ENCODE results near the gene MMP28.

Gene MMP28

DNA sequence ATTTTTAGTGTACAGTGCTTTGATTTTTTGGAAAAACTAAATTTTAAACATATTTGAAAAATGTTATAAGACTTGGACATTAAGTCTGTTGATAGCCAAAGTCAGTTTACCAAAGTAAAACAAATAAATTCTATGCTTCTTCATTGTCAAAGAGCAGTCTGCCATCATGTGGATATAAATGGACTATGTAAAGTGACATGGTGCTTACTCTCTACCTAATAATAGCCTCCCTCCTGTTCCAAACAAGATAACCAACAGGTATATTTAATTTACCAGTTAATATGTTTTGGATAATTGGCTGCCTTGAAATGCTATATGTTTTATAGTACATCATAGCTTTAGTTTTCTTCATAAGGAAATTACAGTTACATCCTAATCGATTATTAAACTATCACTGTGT lies 29.8 kb upstream of the MMP28 start:
- Histone ChIP-seq H3K9me3 (replicated peaks; ENCODE audit: insufficient read depth, low read length) (no peaks in the 10 kb centered on the region), H3K4me3 (ENCODE audit: low read length) (no peak overlapping the region), H3K4me1 (ENCODE audit: low read length) (no peaks in the 10 kb centered on the region), H3K9ac (ENCODE audit: low read length) (no peak overlapping the region), H3K27me3 (replicated peaks; ENCODE audit: insufficient read depth, low read length) (no peaks in the 10 kb centered on the region), H3K79me2 (ENCODE audit: low read length) (peaks cover 47% of the 10 kb centered on the region), H3K27ac (ENCODE audit: low read length) (no peak overlapping the region), H3K36me3 (replicated peaks; ENCODE audit: insufficient read depth, low read length) (peaks cover 28% of the 10 kb centered on the region; the same call in 1 of the 2 replicates), H3K9me2 (replicated peaks; ENCODE audit: insufficient read depth, low read length) (no peaks in the 10 kb centered on the region), H3F3A (ENCODE audit: insufficient read depth, low read length) (no peaks in the 10 kb centered on the region), H3K4me2 (ENCODE audit: low read depth, low read length) (no peak overlapping the region), H2AFZ (ENCODE audit: low read length) (no peak overlapping the region), H4K20me1 (ENCODE audit: insufficient read depth, low read length) (no peaks in the 10 kb centered on the region)
- TF ChIP-seq EZH2phosphoT487 (IDR thresholded peaks at IDR 0.05; ENCODE audit: low read length), result no peak
- TF ChIP-seq EZH2 (optimal IDR thresholded peaks at IDR 0.05; ENCODE audit: low read depth, low read length), result no peak
- no peak for DNase-seq

DNA sequence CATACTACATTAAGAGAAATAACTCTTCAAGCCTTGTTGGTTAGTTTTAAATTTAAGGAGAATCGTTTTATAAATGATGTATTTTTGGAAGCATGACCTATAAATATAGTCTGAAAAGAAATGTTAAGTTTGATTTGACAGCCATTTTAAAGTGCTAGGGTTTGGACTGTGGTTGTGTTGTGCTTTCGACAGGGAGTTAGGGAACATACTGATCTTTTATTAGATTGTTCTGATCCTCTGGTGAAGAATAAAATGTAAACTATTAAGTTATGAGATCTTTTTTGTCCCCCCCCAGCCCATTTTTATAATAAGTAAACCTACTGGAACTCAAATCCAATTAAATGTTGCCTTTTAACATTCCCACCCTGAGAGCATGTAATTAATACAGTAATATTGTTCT lies 25.9 kb upstream of the MMP28 start:
- H3F3A ChIP-seq (ENCODE audit: insufficient read depth, low read length), result no peaks in the 10 kb centered on the region
- H4K20me1 ChIP-seq (ENCODE audit: insufficient read depth, low read length), result no peaks in the 10 kb centered on the region
- no peak overlapping the region for H3K27ac ChIP-seq (ENCODE audit: low read length)
- peaks cover 82% of the 10 kb centered on the region for H3K79me2 ChIP-seq (ENCODE audit: low read length)
- TF ChIP-seq, protein P1, sequence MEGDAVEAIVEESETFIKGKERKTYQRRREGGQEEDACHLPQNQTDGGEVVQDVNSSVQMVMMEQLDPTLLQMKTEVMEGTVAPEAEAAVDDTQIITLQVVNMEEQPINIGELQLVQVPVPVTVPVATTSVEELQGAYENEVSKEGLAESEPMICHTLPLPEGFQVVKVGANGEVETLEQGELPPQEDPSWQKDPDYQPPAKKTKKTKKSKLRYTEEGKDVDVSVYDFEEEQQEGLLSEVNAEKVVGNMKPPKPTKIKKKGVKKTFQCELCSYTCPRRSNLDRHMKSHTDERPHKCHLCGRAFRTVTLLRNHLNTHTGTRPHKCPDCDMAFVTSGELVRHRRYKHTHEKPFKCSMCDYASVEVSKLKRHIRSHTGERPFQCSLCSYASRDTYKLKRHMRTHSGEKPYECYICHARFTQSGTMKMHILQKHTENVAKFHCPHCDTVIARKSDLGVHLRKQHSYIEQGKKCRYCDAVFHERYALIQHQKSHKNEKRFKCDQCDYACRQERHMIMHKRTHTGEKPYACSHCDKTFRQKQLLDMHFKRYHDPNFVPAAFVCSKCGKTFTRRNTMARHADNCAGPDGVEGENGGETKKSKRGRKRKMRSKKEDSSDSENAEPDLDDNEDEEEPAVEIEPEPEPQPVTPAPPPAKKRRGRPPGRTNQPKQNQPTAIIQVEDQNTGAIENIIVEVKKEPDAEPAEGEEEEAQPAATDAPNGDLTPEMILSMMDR (IDR thresholded peaks at IDR 0.05; ENCODE audit: low read length), result no peak
- TF ChIP-seq EZH2 (optimal IDR thresholded peaks at IDR 0.05; ENCODE audit: low read depth, low read length), result no peak
- TF ChIP-seq EZH2phosphoT487 (IDR thresholded peaks at IDR 0.05; ENCODE audit: low read length), result no peak
- H3K4me1 ChIP-seq (ENCODE audit: low read length), result no peaks in the 10 kb centered on the region
- H3K4me3 ChIP-seq (ENCODE audit: low read length), result no peak overlapping the region
- H3K9me2 ChIP-seq (replicated peaks; ENCODE audit: insufficient read depth, low read length), result no peaks in the 10 kb centered on the region
- peaks cover 33% of the 10 kb centered on the region; the same call in 1 of the 2 replicates for H3K36me3 ChIP-seq (replicated peaks; ENCODE audit: insufficient read depth, low read length)
- H3K4me2 ChIP-seq (ENCODE audit: low read depth, low read length), result no peak overlapping the region
- no peaks in the 10 kb centered on the region for H3K9me3 ChIP-seq (replicated peaks; ENCODE audit: insufficient read depth, low read length)
- DNase-seq, result no peak
- no peak overlapping the region for H2AFZ ChIP-seq (ENCODE audit: low read length)
- no peaks in the 10 kb centered on the region for H3K27me3 ChIP-seq (replicated peaks; ENCODE audit: insufficient read depth, low read length)
- H3K9ac ChIP-seq (ENCODE audit: low read length), result no peak overlapping the region

DNA sequence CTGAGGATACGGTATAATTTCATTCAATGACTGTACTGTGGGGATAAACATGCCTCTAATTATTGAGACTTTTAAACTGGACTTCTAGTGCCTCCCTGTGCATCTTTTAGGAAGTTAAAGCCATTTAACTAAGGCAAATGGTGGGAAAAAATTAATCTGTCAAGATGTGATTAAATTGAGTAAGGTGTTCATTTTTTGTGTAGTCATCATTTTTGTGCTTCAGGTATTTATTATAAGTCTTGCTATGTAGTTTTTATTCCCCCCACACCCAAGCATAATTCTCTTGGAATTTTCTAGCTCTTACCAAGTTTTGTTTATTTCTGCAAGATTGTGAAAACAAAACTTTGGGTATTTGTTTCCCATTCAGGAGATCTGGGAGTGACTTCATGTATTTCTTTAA lies 24.0 kb upstream of the MMP28 start:
- Histone ChIP-seq H3K9ac (ENCODE audit: low read length) (no peak overlapping the region), H3K27me3 (replicated peaks; ENCODE audit: insufficient read depth, low read length) (no peaks in the 10 kb centered on the region), H3K4me1 (ENCODE audit: low read length) (no peaks in the 10 kb centered on the region), H3K9me3 (replicated peaks; ENCODE audit: insufficient read depth, low read length) (no peaks in the 10 kb centered on the region), H3K4me3 (ENCODE audit: low read length) (no peak overlapping the region), H2AFZ (ENCODE audit: low read length) (no peak overlapping the region), H3K79me2 (ENCODE audit: low read length) (peaks cover 91% of the 10 kb centered on the region), H3K9me2 (replicated peaks; ENCODE audit: insufficient read depth, low read length) (no peaks in the 10 kb centered on the region), H4K20me1 (ENCODE audit: insufficient read depth, low read length) (no peaks in the 10 kb centered on the region; the same call in 1 of the 2 replicates), H3F3A (ENCODE audit: insufficient read depth, low read length) (no peaks in the 10 kb centered on the region), H3K4me2 (ENCODE audit: low read depth, low read length) (no peak overlapping the region), H3K27ac (ENCODE audit: low read length) (no peak overlapping the region), H3K36me3 (replicated peaks; ENCODE audit: insufficient read depth, low read length) (peaks cover 24% of the 10 kb centered on the region; the same call in 1 of the 2 replicates)
- DNase-seq, result no peak
- no peak for TF ChIP-seq EZH2 (optimal IDR thresholded peaks at IDR 0.05; ENCODE audit: low read depth, low read length)
- TF ChIP-seq, protein P1 (IDR thresholded peaks at IDR 0.05; ENCODE audit: low read length), result no peak
- TF ChIP-seq EZH2phosphoT487 (IDR thresholded peaks at IDR 0.05; ENCODE audit: low read length), result no peak

DNA sequence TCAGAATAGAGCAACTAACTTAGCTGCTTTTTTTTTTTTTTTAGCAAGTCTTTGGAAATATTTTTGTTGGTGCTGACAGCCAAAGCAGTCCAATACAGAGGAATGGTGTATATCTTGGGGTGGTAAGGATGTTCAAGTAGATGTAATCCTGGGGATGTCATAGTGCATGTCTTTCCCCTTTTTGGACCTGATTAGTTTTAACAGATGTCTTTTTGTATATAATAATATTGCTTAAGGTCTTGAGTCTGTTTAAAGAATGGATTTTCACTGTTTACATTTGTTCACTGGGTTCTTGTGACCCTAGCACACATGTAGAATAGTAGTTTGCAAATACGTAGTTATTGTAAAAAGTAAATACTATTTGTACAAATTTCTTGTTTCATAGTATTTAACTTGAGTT lies 21.8 kb upstream of the MMP28 start:
- no peak for DNase-seq
- TF ChIP-seq EZH2phosphoT487 (IDR thresholded peaks at IDR 0.05; ENCODE audit: low read length), result no peak
- TF ChIP-seq, protein P1 (IDR thresholded peaks at IDR 0.05; ENCODE audit: low read length), result no peak
- no peak for TF ChIP-seq EZH2 (optimal IDR thresholded peaks at IDR 0.05; ENCODE audit: low read depth, low read length)
- Histone ChIP-seq H3K4me2 (ENCODE audit: low read depth, low read length) (no peak overlapping the region), H2AFZ (ENCODE audit: low read length) (no peak overlapping the region), H3K9me2 (replicated peaks; ENCODE audit: insufficient read depth, low read length) (no peaks in the 10 kb centered on the region), H3K27ac (ENCODE audit: low read length) (no peak overlapping the region), H4K20me1 (ENCODE audit: insufficient read depth, low read length) (peaks cover 4% of the 10 kb centered on the region; the same call in 1 of the 2 replicates), H3F3A (ENCODE audit: insufficient read depth, low read length) (no peaks in the 10 kb centered on the region), H3K9me3 (replicated peaks; ENCODE audit: insufficient read depth, low read length) (no peaks in the 10 kb centered on the region), H3K4me1 (ENCODE audit: low read length) (no peaks in the 10 kb centered on the region), H3K36me3 (replicated peaks; ENCODE audit: insufficient read depth, low read length) (peaks cover 21% of the 10 kb centered on the region; the same call in 1 of the 2 replicates), H3K79me2 (ENCODE audit: low read length) (peaks cover 96% of the 10 kb centered on the region), H3K9ac (ENCODE audit: low read length) (no peak overlapping the region), H3K27me3 (replicated peaks; ENCODE audit: insufficient read depth, low read length) (no peaks in the 10 kb centered on the region), H3K4me3 (ENCODE audit: low read length) (no peak overlapping the region)
